HG03108 (cell line): ENCODE results near the gene TXNL4B.

Experiments
- ATAC-seq: cut with Tn5 transposase; IDR thresholded peaks from one replicate; pipeline ENCODE4 v1.9.1; 2021; ENCODE audit warnings: moderate library complexity; ENCODE audit not compliant: unreplicated experiment

TXNL4B gene

DNA sequence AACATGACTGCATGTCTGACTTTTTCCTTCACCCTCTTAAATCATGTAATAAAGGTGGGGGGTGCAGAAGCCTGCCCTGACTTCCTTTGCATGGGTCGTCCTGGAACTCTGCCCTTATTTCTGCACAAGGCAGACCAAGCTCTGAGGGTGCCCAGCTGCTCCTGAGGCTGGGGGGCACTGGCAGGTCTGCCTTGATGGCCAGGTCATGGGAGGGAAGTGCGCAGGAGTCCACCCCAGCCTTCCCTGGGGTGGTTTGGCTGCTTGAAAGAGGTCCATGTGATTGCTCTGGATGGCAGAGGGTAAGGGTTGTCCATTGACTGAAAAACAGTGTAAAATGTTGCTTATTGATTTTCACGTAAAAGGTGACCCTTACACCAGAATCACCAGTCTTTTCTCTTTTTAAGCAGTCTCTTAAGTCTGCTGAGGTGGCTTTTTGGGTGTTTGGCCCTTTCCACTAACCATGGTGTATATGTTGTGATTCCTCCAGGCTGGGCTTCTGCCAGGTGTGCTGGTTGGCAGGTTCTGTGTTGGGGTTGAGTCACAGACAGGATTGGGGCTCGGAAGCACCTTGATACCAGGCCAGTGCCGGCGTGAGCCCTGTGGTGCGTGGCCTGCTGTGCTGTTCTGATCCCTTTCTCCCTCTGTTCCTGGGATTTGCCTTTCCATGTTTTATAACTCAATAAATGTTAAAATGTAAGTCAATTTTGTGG is 19.6 kb upstream of the TXNL4B start:
- ATAC-seq: no peak

DNA sequence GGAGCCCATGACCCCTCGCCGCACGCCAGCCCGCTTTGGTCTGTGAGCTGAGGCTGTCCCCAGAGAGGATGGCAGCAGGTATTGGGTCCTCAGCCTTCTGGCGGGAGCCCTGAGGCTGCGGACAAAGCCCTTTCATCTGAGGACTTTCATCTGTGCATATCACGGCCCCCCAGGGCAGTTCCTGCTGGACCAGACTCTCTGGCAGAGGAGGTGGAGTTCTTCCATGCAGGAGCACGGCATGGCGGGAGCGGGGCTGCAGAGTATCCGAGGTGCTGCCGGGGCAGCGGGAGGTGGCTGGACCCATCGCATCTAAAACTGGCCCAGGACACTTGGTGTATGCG is 19.0 kb upstream of the TXNL4B start:
- no peak for ATAC-seq

DNA sequence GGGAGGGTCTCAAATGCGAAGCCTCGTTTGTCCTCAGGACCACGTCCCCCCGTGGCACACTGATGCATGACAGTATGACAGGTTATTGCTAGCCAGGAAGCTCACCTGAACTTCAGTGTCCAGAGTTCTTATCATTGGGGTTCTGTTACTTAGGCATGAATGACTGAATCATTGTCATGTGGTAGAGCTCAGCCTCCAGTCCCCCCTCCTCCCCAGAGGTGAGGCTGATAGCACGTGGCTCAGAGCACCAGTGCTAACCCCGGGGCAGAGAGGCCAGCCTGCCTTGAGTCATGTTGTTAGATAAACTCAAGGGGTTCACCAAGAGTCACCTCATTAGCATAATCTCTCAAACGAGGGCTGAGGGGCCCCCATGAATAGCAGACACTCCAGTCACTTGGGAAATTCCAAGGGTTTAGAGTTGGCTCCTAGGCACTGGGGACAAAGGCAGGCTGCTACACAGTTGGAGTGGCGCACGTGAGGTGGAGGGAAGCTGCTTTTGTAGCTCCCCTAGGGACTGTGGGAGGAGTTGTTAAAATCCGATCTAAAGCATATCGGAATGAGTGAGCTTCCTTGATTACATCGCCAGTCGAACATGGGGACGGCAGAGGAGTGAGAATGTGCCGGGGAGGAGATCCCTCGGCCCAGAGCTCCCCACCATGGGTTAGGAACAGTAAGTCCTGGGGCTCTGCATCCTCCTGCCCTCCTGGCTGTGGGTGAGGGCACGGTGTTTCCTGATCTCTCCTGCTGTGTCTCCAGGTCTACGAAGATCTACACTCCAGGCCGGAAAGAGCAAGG is 18.4 kb upstream of the TXNL4B start:
- ATAC-seq: no peak

DNA sequence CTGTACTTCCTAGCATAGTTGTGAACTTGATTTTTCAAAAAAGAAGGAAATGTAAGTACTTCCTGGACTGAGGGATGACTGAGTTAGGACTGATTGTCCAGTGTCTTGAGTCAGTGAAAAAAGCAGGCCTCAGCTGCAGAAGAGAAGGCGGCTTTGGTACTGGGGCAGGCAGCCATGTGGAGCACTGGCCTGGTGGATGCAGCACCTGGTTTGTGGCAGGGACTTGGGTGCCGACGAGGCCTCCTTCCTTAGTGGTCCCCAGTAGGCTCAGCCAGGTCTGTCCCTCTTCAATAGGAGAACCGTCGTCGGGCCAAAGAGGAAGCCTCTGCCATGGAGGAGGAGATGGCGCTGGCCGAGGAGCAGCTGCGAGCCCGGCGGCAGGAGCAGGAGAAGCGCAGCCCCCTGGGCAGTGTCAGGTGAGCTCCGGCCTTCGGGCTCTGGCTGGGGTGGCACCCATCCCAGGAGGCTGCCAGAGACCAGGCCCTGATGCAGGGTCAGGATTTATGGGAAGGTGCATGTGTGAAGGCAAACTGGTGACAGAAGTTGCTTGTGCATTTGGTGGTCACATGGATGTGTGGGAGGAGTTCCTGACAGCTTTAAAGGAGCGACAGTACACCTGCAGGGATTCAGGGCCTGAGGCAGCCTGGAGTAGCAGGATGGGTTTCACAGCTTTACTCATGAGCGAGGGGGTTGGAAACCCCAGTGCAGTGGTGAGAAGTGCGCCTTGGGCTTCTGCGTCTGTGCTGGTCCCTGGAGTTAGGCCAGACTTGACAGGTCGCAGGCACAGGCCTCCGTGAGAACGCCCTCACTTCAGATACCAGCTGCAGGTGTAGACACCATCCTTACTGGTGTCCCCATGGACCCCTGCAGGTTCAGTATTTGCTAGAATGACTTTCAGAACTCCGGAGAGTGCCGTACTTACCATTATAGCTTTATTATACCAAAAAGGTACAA is 17.5 kb upstream of the TXNL4B start:
- no peak for ATAC-seq

DNA sequence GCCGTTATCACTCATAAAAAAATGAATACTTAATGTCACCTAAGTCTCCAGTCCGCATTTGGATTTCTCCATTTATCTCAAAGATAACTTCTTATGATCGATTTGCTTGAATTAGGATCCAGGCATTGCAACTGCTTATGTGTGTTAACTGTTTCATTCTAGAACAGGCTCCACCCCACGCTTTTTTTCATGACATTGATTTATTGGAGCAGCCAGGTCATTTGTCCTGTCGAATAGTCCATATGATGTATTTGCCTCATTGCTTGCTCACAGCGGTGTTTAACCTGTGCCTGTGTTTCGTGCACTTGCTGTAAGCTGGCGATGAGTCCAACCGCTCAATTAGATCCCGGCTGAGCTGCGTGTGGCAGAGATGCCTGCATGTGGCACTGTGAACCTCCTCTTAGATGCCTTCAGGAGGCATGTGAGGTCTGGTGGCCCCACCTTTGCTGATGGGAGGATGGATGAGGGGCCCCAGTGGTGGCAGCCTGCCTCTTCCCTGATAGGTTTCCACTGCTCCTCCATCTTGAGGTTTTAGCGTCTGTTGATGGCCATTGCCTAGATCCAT is 16.6 kb upstream of the TXNL4B start:
- no peak for ATAC-seq

DNA sequence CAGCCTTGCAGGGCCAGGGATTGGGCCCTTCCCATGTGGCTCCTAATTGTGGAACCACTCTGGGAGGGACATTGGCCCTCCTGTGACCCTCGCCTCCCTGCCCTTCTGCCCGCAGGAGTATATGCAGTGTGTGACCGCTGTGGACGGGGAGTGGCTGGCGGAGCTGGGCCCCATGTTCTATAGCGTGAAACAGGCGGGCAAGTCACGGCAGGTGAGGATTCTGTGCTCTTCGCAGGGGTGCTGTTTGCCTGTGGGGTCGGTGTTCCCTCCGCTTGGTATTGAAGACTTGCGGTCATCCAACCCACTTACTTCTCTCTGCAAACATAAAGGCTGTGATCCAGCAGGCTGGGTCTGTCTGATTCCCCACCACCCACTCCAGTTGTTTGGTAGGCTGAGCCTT is 15.9 kb upstream of the TXNL4B start:
- no peak for ATAC-seq

DNA sequence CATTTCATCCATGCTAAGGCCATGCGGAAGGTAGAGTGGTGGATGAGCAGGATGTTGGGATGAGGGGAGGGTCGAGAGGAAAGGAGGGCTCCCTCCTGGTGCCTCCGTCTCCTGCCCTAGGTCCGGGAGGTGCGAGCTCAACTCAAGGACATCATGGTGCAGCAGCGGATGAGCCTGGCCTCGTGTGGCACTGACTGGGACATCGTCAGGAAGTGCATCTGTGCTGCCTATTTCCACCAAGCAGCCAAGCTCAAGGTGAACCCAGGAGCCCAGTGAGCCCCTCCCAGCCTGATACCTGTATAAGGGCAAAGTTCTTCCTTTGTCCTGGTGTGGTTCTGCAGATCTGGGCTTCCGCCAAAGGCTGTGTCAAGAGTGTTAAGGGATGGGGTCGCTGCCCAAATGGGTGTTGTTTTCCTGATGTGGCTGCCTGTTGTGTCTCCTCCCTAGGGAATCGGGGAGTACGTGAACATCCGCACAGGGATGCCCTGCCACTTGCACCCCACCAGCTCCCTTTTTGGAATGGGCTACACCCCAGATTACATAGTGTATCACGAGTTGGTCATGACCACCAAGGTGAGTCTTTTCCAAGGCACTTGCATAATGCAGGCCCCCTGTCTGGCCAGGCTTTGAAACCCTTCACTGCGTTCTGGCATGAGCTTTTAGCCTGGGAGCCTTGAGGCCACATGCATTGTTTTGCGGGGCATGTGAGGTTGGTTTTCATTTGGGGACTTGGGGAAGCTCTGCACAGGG is 15.1 kb upstream of the TXNL4B start:
- no peak for ATAC-seq

DNA sequence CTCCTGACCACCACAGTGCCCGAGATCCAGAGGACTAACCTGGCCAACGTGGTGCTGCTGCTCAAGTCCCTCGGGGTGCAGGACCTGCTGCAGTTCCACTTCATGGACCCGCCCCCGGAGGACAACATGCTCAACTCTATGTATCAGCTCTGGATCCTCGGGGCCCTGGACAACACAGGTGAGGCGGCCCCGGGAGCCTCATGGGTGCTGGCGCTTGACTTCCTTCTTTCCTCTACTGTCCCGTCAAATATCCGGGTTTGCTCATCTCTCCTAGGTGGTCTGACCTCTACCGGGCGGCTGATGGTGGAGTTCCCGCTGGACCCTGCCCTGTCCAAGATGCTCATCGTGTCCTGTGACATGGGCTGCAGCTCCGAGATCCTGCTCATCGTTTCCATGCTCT is 14.0 kb upstream of the TXNL4B start:
- ATAC-seq: no peak

DNA sequence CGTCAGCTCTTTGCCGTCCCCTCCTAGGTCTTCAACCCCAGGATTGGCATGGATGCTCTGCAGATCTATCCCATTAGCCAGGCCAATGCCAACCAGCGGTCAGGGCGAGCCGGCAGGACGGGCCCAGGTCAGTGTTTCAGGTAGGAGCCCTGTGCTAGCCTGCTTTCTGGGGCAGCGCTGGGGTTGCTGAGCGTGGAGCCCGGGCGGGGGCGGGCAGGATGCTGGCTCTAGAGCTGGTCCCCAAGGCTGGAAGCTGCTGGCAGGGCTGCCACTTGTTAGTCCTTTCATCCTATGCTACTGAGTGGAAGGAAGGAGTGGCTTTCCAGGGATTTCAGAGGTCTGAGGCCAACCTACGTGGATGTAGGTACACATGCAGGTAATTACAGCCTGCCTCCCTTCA is 12.6 kb upstream of the TXNL4B start:
- ATAC-seq: no peak

DNA sequence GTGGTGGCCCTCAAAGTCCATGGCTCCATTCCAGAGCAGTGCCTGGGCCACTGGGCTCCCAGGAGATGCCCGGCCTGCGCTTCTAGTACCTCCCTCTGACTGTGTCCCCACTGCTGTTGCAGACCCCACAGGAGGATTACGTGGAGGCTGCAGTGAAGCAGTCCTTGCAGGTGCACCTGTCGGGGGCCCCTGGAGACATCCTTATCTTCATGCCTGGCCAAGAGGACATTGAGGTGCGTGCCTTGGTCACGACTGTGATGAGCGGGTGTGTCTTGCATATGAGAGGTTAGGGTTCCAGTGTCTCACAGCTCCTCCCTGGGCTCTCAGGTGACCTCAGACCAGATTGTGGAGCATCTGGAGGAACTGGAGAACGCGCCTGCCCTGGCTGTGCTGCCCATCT is 11.5 kb upstream of the TXNL4B start:
- no peak for ATAC-seq

DNA sequence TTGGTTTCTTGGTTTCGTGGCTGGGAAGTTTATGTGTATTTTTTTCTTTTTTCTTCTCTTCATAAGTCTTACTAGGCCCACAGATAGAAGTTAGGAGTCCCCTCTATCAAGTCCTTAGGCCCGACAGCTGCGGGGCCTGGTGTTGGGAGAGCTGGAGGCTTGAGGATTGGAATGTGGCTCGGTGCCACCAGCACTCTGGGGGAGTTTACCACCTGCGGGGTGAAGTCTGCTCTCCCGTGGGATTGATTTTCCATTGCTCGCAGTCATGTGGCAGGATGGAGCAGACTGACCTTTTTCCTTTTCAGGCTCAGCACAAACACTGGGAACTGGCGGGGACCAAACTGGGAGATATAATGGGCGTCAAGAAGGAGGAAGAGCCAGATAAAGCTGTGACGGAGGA is 7.8 kb upstream of the TXNL4B start:
- ATAC-seq: no peak

DNA sequence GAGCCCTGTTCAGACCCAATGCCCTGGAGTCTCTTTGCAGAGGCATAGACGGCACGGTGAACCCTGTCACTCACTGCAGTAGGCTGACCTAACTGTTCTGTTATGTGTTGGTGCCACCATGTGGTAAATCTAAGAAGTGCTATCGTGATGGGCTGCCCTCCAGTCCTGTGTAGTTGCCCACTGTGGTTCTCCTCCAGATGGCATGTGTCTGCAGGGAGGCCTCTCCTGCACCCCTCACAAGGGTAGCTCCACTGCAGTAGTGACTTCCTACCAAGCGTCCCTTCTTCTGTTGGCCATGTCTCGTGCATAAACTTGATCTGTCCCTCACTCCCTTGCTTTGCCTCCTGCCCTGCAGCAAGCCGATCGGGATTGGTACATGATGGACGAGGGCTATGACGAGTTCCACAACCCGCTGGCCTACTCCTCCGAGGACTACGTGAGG is 6.0 kb upstream of the TXNL4B start:
- ATAC-seq: no peak

DNA sequence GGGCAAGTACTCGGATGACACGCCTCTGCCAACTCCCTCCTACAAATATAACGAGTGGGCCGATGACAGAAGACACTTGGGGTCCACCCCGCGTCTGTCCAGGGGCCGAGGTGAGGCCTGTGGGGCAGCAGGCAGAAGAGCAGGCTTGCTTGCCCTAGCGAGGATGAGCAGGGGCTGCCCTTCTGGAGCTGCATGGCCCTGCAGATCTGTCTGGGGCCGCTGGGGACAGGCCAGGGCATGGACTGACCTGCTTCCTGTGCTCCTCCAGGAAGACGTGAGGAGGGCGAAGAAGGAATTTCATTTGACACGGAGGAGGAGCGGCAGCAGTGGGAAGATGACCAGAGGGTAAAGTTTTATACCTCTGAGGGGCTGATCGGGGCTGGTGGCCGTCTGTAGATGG is 5.5 kb upstream of the TXNL4B start:
- no peak for ATAC-seq

DNA sequence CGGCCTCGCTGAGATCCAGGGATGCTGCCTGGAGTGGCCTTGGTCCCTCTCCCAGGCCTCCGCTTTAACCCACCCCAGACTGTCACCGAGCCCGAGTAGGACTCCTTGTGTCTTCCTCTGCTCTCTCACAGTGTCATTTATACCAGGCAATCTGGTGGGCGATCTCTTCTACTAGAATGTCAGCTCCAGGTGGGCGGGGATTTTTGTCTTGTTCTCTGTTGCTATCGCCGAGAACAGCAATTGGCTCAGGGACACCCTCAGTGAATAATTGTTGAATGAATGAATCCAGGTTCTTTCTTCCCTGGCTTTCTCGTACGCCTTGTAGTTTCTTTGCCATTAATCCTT is 818 bp upstream of the TXNL4B start:
- ATAC-seq: no peak

DNA sequence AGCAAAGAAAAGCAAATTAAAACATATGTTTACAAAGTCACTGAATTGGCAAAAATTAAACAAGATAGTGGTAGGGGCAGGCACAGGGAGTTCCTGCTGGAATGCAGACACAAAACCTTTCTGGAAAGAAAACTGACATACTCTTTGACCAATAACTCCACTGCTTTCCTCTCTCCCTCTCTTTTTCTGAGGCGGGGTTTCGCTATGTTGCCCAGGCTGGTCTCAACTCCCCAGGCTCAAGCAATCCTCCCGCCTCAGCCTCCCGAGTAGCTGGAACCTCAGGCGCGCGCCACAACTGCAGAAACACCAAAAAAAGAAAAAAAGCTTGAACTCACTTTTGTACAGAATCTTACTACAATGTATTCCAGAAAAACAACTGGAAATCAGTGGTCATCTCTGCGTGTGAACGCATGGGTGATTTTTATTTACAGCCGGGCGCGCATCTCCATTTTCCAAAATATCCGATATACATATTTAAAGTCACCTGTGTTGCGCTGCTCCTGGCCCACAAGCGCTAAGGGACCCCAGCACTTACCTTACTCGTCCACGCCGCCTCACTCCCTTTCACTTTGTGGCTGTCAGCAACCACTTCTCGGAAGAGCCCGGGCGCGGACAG is 480 bp downstream of the TXNL4B start:
- ATAC-seq: no peak

DNA sequence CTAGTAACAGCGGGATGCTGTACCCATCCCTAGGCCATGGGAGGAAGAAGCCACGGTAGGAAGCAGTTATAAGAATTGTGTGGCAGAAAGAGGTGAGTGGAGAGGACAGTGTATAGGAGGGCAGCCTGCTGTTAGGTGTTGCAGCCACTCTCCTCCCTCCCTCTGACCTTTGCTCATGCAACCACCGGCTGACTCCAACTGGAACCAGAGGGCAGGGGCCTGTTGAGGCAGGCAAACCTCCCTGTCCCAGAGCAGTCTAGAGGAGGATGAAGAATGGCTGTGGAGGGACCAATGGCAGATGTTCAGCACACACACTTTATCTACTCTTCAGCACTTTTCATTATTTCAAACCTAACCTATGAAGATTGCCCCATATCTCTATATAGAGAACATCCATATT is 2.2 kb downstream of the TXNL4B start:
- no peak for ATAC-seq

DNA sequence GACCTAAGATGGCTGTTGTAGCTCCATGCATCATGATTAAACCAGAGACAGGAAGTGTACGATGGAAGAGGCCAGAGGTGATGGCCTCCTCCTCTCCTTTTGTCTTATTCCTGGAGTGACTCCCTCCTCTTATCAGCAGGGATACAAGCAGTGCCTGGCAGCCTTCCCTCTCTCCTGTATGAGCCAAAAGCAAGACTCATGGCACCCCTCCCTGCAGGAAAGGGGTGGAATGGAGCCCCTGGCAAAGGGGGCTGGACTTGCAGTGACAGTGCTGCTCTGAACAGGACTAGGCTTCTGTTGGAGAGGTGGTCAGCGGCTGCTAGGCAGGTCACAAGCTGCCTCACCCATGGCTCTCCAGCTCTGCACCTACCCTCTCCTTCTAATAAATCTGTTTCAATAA is 8.4 kb downstream of the TXNL4B start:
- no peak for ATAC-seq

DNA sequence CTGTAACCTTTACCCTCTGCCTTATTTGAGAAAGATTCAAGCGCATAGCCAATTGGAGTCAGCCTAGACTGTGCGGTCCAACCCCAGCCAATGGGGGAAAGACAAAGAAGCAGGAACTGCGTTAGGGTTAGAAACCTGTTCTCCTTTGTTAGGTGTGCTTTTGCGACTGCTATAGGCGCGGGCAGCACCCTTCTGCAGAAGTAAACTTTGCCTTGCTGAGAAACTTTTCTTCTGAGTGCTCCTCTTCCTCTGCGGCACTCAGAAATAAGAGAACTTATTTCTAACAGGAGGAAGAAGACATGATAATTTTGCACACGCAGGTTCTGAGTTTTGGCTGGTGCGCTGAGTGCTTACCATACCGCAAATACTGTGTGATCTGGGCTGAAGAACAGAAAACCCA is 9.0 kb downstream of the TXNL4B start:
- no peak for ATAC-seq

DNA sequence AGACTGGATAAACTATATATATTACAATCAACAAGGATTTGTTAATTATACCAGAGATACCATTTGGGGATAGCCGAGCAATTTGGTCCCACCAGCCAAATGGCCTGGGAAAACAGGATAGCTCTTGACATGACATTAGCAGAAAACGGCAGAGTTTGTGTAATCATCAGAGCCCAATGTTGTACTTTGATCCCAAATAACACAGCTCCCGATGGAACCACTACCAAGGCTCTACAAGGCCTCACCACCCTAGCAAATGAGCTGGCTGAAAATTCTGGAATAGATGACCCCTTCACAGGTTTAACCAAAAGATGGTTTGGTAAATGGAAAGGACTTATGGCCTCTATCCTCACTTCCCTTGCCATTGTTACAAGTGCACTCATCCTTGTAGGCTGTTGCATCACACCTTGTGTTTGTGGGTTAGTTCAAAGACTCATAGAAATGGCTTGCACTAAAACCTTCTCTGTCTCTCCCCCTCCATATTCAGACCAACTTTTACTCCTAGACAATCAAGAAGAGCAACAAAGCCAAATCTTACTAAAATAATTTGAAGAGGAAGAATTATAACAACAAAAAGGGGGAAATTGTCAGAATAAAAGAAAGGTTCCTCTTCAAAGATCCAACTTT is 9.5 kb downstream of the TXNL4B start:
- ATAC-seq: no peak
